Fibroblast of lung (primary cell): ENCODE data around the gene S100A12. TPM values are rescaled to one million over a fixed set of nuclear protein-coding genes. Genes with fewer than 3 reads are reported as not detected.

Source experiments
- DNase-seq, 2 donors: peaks; one replicate each; pipeline versions ENCODE4 v3.0.0 to v3.0.0-alpha.2; 2010; ENCODE audit warnings: low read depth in 2 of 2
- H2AFZ ChIP-seq: 2 replicates; pipeline ENCODE4 v1.5.1; 2012; ENCODE audit warnings: low read length, control low read depth, inconsistent platforms
- H3K27ac ChIP-seq: 2 replicates; pipeline ENCODE4 v1.5.1; 2011; ENCODE audit warnings: low read length, control low read depth; ENCODE audit not compliant: insufficient read depth
- H3K27me3 ChIP-seq: 2 replicates; pipeline ENCODE4 v1.5.1; 2011; ENCODE audit warnings: mild to moderate bottlenecking, low read length; ENCODE audit not compliant: control insufficient read depth, insufficient read depth
- H3K36me3 ChIP-seq: 2 replicates; pipeline ENCODE4 v1.5.1; 2011; ENCODE audit warnings: low read length; ENCODE audit not compliant: control insufficient read depth, insufficient read depth
- H3K4me1 ChIP-seq: 2 replicates; pipeline ENCODE4 v1.5.1; 2011; ENCODE audit warnings: low read length; ENCODE audit not compliant: control insufficient read depth, insufficient read depth; ENCODE audit errors: extremely low read depth
- H3K4me2 ChIP-seq: 2 replicates; pipeline ENCODE4 v1.5.1; 2011; ENCODE audit warnings: low read length, control low read depth; ENCODE audit not compliant: insufficient read depth; ENCODE audit errors: extremely low read depth
- H3K4me3 ChIP-seq, 4 experiments: fragments of 200-600 bp in 1 of 4; sonication (generic) in 1 of 4; replicated peaks in 1 of 4; 2 replicates each; pipeline ENCODE4 v1.5.1; 2011 to 2016; ENCODE audit warnings: low read length in 4 of 4, low read depth in 3 of 4, mild to moderate bottlenecking in 3 of 4, control low read depth in 2 of 4, inconsistent platforms in 1 of 4, mixed read lengths in 1 of 4; ENCODE audit not compliant: insufficient read depth in 1 of 4; ENCODE audit errors: control extremely low read depth in 1 of 4
- H3K79me2 ChIP-seq: 2 replicates; pipeline ENCODE4 v1.5.1; 2012; ENCODE audit warnings: mild to moderate bottlenecking, low read length, inconsistent platforms; ENCODE audit not compliant: control insufficient read depth, insufficient read depth
- H3K9ac ChIP-seq: 2 replicates; pipeline ENCODE4 v1.5.1; 2011; ENCODE audit warnings: mild to moderate bottlenecking, low read length, control low read depth; ENCODE audit not compliant: insufficient read depth
- H3K9me3 ChIP-seq: 2 replicates; pipeline ENCODE4 v1.5.1; 2012; ENCODE audit warnings: low read depth, low read length; ENCODE audit not compliant: control insufficient read depth, insufficient read depth
- H4K20me1 ChIP-seq: 2 replicates; pipeline ENCODE4 v1.5.1; 2011; ENCODE audit warnings: low read length; ENCODE audit not compliant: control insufficient read depth, insufficient read depth; ENCODE audit errors: extremely low read depth
- CTCF ChIP-seq, 2 donors: IDR thresholded peaks in 1 of 2; conservative IDR thresholded peaks in 1 of 2; 1 replicate in 1 of 2; 2 replicates in 1 of 2; pipeline ENCODE4 v1.5.1; 2011 to 2012; ENCODE audit warnings: low read length in 2 of 2, control low read depth in 1 of 2, inconsistent platforms in 1 of 2, low read depth in 1 of 2, mild to moderate bottlenecking in 1 of 2
- EZH2 ChIP-seq: IDR thresholded peaks from 2 replicates; pipeline ENCODE4 v1.5.1; 2012; ENCODE audit warnings: low read length, control low read depth, mild to moderate bottlenecking; ENCODE audit errors: missing control alignments
- polyA plus RNA-seq, 2 donors: library from polyadenylated mRNA; depleted of rRNA in 1 of 2; stranded (reverse) in 1 of 2; unstranded in 1 of 2; fragments of >200 nt; gene quantifications; 2 replicates each; pipeline ENCODE4 v1.2.1, GENCODE V29; 2011 to 2012; ENCODE audit warnings: missing spikeins in 1 of 2
- total RNA-seq: library from RNA; depleted of rRNA; stranded (reverse); fragments of >200 nt; gene quantifications from 2 replicates; pipeline ENCODE4 v1.2.1, GENCODE V29; 2014

Gene S100A12
- total and polyA plus RNA-seq, 2 donors (not counting 1 experiment from before 2014, with no cell fraction given) = not detected

- TF ChIP-seq EZH2 = no peak
- no peaks in the 10 kb centered on the region for H3K79me2 ChIP-seq
- H3K4me2 ChIP-seq = no peak overlapping the region
- H3K4me3 ChIP-seq = no peak overlapping the region
- H4K20me1 ChIP-seq = no peaks in the 10 kb centered on the region
- no peaks in the 10 kb centered on the region for H3K9me3 ChIP-seq
- no peaks in the 10 kb centered on the region for H3K4me1 ChIP-seq
- H2AFZ ChIP-seq = no peak overlapping the region
- no peak overlapping the region for H3K27ac ChIP-seq
- no peak overlapping the region for H3K9ac ChIP-seq
- no peak for DNase-seq
- H3K27me3 ChIP-seq = peaks cover 12% of the 10 kb centered on the region
- H3K36me3 ChIP-seq = no peaks in the 10 kb centered on the region
These were observed 31.4 kb downstream of the S100A12 start for GRCh38 chr1:153343811-153344717.

- H3K4me1 ChIP-seq = no peaks in the 10 kb centered on the region
- H3K27me3 ChIP-seq = peaks cover 12% of the 10 kb centered on the region
- no peaks in the 10 kb centered on the region for H3K36me3 ChIP-seq
- peak in 1 of 2 donors; percentile 4 for DNase-seq
- H3K9ac ChIP-seq = no peak overlapping the region
- no peaks in the 10 kb centered on the region for H4K20me1 ChIP-seq
- H3K4me3 ChIP-seq = no peak overlapping the region
- H3K4me2 ChIP-seq = no peak overlapping the region
- no peak overlapping the region for H2AFZ ChIP-seq
- H3K9me3 ChIP-seq = no peaks in the 10 kb centered on the region
- TF ChIP-seq CTCF (conservative IDR thresholded peaks at IDR 0.05 in 1 of 2, IDR thresholded peaks at IDR 0.05 in 1 of 2; ENCODE audit: low read depth in 1 of 2, low read length in 2 of 2) = no peak
- TF ChIP-seq EZH2 = no peak
- no peaks in the 10 kb centered on the region for H3K79me2 ChIP-seq
- H3K27ac ChIP-seq = no peak overlapping the region
These were observed 32.3 kb downstream of the S100A12 start for GRCh38 chr1:153343040-153343681.

GRCh38 chr1:153342178-153342577 is 33.2 kb downstream of the S100A12 start:
- Histone ChIP-seq H3K9ac (no peak overlapping the region), H3K27me3 (peaks cover 12% of the 10 kb centered on the region), H3K4me1 (no peaks in the 10 kb centered on the region), H3K36me3 (no peaks in the 10 kb centered on the region), H3K27ac (no peak overlapping the region), H3K4me2 (no peak overlapping the region), H4K20me1 (no peaks in the 10 kb centered on the region), H3K9me3 (no peaks in the 10 kb centered on the region), H3K79me2 (no peaks in the 10 kb centered on the region), H2AFZ (no peak overlapping the region), H3K4me3 (no peak overlapping the region)
- TF ChIP-seq EZH2 = no peak
- TF ChIP-seq CTCF (conservative IDR thresholded peaks at IDR 0.05 in 1 of 2, IDR thresholded peaks at IDR 0.05 in 1 of 2; ENCODE audit: low read depth in 1 of 2, low read length in 2 of 2) = no peak
- DNase-seq = no peak
